ENCODE data around the gene INPP5A.
"Not testable (repeated sequence)": the region's sequence is repeated elsewhere in the genome, so short reads cannot be mapped to it uniquely, and the experiment has no call there.

INPP5A gene

GRCh38 chr10:132777441-132777840, 239.9 kb downstream of the INPP5A start:
- DNase-seq: no peak

DNA sequence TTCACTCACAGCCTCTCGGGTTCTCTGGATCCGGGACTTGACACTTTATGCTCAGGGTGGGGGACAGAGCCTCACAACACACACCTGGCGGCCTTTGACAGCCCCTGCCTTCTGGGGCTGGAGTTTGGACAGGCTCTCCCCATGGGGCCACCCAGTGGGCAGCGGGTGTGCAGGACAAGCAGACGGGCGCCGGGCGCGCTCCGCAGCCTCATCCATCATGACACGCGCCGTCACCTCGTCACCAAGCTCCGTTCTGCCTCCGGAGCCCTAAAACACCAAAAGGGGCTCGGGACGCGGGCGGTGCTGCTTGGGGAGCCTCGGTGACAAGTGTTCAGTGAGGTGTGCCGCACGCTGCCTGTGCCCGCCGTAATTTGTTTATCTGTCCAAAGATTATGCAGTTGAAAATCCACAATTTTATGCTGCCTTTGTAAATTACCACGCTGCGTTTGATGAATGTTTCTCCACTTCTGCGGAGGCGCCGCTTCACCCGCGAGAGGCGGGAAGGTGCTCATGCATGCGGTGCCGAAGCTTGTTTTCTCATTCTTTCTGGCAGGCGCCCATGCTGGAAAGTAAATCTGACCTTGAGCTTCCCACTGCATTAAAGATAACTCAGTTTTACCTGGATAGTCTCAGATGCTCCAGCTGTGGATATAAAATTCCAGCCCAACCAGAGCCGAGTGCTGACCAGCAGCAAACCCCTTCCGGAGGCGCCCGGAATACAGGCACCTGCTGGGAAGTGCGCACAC, 242.1 kb downstream of the INPP5A start:
- no peak for DNase-seq

GRCh38 chr10:132780356-132780755, 242.8 kb downstream of the INPP5A start:
- no peak for DNase-seq

- DNase-seq: no peak
Measured at GRCh38 chr10:132781556-132781955, 244.0 kb downstream of the INPP5A start.

DNA sequence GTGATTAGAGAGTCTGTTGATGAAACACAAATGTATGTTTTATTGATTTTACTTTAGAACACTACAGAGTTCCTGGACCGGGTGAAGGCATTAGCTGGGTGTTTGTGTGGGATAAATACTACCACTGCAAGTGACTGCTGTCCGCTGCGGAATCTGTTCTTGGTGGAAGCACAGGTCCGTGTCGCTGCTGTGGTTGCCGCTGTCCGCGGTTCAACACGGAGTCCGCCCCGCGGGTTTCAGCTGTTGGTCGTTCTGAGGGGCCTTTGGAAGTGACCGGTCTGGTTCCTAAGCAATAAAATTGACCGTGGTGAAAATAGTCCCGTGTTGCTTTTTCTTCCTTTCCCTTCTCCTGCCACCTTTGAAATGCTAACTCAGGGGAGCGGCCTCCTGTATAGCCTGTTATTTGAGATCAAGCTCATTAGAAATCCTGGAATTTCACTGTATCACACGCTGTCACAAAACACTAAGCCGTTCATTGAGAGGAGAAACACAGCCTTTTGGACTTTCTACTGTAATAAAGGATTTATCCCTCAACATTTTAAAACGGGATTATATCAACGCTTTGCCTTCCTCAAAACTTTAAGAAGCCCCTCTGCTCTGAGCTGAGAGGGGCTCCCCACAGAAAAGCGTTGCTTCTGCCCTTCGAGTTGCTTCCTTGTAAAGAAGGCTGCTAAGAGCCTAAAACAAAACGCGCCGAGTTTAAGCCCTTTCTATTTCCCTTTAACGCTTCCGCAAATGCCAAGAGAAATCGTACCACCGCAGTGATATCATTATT, 245.8 kb downstream of the INPP5A start:
- no peak for DNase-seq

DNA sequence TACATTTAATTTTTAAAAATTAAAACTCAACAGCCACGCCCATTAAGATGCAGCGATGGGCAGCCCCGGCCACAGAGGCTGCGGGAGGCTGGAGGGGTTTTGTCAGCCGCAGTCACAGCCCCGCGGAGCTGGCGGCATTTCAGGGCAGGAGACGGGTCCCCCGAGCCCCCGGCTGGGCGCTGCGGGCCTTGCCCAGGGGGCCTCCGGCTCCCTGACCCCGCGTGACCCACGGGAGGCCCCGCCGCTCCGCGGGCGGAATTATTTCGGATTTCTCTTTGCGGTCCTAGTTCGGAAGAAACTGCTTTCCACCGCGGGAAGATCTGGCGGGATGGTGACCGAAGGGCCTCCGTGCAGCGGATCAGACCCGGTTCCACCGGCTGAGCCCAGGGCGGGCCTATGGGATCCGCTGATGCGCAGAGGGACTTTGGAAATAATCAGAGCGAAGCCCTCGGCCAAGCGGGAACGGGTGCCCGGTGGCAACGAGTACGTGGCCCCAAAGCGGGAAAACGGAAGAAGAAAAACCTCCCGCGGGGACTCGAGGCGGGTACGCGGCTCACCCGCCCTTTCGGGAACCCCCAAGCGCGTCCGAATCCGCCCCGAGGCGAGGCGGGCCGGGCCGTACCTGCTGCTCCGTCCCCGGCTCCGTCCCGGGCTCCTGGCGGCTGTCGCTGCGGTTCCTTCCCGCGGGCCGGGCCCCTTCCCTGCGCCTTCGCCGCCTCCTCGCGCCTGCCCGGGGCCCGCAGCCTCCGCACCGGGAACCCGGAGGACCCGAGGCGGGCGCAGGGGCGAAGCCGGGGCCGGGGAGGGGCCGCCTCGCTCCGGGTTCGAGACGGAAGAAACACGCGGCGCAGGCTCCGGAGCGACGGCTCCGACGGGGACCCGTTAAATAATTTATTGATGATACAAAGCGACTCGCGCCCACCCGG, 246.6 kb downstream of the INPP5A start:
- DNase-seq: no peak

- DNase-seq: no peak
Measured at GRCh38 chr10:132784866-132785722, 247.5 kb downstream of the INPP5A start.

- DNase-seq: no peak
Measured at GRCh38 chr10:132785723-132786475, 248.3 kb downstream of the INPP5A start, which contains the start of gene NKX6-2. TSS of gene NKX6-2 (minus strand) at chr10:132786147. CDS start at chr10:132785948, 199 bp downstream.

DNA sequence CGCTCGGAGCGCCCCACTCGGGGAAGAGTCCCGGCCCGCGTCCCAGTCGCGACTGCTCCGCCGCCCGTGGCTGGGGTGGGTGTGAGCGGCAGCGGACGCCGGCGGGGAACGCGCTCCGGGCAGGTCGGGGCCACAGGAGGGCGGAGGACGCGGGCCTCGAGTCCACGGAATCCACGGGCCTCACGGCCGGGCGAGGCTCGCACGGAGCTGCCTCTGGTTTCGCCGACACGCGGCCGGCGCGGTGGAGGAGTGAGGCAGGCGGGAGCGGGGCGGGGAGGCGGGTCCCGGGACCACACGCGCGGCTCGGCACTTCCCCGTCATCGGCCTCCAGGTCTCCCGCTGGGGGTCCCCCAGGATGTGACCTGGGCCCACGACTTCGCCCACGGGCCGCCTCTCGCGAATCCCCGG, 248.9 kb downstream of the INPP5A start:
- no peak for DNase-seq

- DNase-seq: no peak
Measured at GRCh38 chr10:132786884-132787494, 249.4 kb downstream of the INPP5A start.

GRCh38 chr10:132787495-132788179, 250.1 kb downstream of the INPP5A start:
- no peak for DNase-seq

DNA sequence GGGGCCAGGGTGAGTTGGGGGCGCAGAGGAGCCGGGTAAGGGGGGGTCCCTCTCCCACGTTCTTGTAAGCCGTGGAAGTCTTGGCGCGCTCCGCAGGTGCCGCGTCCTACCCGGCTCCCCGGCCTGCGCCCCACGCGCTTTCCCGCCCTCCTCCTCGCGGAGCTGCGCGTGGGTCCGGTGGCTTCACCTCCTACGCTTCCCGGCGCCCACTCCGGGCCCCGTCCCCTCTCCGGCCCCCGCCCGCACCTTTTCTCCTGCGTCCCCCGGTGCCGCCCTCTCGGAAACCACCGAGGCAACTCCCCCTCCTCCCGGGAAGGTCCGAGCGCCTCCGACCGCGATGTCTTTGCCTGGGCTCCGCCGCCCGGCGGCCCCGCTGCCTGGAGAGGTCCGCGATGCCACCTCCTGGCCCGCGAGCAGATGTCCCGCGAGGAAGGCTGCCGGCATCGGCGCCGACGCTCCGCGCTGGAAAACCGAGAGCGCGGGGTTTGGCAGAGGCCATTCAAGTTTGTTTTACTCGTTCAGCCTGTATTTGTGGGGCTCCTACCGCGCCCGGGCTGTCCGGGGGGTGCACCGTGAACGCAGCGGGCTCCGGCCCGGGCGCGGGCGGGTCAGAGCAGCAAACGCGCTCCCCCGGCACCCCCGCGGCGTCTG, 250.7 kb downstream of the INPP5A start:
- peak; percentile 9 for DNase-seq

GRCh38 chr10:132788831-132789219, 251.2 kb downstream of the INPP5A start:
- DNase-seq: no peak

DNA sequence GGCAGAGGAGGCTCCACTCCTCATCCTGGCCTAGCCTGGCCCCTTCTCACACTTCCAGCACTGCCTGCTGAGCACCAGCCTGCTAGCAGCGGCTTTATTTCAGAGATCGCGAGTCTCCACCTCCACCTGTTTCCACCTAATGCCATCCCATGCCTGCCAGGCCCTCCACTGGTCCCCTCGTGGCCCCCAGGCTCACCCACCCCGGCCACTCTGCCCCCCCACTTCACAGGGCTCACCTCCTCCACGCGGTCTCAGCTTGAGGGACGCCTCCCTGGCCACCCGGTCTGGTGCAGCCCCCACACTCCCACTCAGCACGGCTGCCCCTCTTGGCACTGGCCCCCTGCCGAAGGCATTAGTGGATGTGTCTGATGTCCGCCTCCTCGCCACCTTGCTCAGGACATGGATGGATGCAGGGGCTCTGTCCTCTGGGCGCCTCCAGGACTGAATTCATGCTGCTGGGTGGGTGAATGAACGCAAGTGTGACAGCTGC, 252.1 kb downstream of the INPP5A start:
- no peak for DNase-seq

DNA sequence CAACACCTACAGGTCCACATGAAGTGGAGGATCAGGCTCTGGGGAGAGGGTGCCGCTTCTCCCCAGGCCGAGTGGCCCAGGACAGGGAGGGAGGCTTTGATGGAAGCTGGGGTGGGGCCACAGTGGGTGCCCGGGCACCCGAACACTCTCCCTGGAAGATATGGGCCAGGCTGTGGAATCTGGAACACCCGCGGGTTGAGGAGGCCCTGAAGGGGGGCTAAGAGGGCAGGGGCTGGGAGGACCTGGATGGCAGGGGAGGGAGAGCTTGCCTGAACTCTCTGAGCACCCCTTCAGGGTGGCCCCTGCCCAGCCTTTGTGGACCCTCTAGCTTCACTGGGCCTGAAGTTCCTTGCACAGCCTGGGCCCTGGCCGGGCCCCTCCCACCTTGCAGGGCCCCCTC, 252.9 kb downstream of the INPP5A start:
- no peak for DNase-seq

DNA sequence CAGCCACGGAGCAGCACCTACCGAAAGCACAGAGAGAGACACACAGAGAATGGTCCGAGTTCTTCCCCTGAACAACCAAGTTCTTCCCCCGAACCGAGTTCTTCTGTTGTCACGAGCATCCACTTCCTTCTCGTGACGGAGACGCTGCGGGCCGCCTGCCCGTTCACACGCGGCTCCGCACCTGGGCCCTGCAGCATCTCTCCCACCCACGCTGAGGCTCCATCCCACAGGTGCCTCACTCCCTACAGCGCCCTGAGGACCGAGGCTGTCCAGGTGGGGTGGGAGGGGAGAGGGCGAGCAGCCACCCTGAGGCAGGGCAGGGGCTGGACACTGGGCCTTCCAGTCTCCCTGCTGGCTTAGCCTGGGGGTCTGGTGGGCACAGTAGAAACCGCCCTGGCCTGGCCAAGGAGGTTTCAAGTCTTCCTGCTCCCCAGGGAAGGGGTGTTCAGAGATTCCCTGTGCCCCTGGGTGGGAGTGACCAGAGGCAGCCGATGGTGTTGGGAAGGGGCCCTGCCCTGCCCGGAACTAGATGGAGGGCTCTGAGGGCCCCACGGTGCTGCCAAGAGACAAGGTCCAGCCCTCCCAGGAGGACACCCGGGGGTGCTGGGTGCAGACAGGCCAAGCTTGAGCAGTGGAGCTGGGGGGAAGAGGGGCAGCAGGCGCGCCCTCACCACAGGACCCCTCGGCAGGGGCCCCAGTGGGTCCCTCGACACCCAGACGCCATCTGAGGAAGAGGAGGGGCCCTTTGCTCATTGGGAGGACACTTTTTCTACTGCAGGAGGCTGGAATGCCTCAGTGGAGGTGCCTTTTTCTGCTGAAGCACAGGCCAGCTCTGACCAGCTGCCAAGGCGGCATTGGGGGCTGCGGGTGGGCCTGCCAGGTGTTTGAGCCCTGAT, 253.6 kb downstream of the INPP5A start:
- DNase-seq: no peak

GRCh38 chr10:132792099-132792498, 254.5 kb downstream of the INPP5A start:
- not testable (repeated sequence) for DNase-seq

GRCh38 chr10:132792796-132793195, 255.2 kb downstream of the INPP5A start:
- no peak for DNase-seq
